Activated T-cell treated with anti-CD3 and anti-CD28 coated beads for 48 hours (primary cell): ENCODE data around the gene MYBL2.
"Not testable (repeated sequence)": the region's sequence is repeated elsewhere in the genome, so short reads cannot be mapped to it uniquely, and the experiment has no call there.

ENCODE experiments used
- DNase-seq: peaks from one replicate; pipeline ENCODE4 v3.0.0-alpha.2; 2020; ENCODE audit warnings: low read depth

MYBL2 gene

DNA sequence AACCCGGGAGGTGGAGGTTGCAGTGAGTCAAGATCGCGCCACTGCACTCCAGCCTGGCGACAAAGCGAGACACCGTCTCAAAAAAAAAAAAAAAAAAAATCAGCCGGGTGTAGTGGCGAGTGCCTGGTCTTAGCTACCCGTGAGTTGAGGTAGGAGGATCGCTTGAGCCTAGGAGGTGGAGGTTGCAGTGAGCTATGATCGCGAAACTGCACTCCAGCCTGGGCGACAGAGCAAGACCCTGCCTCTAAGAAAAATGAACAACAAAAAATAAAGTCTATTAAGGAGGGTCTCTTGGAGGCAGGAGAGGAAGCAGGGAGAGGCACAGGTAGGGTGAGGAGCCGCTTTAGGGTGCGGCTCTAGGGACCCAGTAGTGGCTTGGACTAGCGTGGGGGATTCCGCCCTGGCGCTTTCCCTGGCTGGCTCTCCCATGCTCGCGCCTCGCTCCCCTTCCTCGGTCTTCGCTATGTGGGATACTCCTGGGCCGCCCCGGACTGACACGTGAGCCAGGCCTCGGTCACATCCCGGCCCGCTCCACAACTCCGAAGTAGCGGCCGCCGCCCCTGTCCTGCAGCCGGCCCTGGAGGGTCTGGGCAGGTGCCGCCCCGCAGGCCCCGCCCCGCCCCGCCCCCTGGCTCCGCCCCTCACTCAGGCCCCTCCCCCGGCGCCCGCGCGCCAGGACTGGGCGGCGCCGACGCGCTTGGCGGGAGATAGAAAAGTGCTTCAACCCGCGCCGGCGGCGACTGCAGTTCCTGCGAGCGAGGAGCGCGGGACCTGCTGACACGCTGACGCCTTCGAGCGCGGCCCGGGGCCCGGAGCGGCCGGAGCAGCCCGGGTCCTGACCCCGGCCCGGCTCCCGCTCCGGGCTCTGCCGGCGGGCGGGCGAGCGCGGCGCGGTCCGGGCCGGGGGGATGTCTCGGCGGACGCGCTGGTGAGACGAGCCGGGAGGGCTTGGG lies at the start of gene MYBL2:
Gene MYBL2 (plus strand): TSS at position 739 of the 953 bp plus-strand sequence. CDS start 170 bp downstream, at position 909.
- DNase-seq, result peak; percentile 71

DNA sequence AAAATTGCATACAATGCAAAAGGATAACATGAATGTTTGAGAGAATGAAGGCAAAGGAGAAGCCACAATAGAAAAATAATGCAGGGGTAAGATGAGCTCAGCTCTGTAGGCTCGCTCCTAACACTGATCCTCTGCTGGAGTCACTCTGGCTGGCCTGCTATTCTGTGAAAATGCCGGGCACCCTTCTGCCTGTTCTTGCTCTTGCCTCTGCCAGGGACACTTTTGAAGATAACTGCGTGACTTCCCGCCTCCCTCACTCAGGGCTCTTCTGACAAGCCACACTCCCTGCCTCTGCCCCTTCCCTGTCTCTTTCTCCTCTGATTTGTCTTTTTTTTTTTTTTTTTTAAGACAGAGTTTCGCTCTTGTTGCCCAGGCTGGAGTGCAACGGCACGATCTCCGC lies 35.3 kb upstream of the MYBL2 start:
- no peak for DNase-seq

- DNase-seq, result no peak
Observed at GRCh38 chr20:43636429-43636828, 30.5 kb upstream of the MYBL2 start.

GRCh38 chr20:43642548-43642947 lies 24.4 kb upstream of the MYBL2 start:
- DNase-seq, result no peak

- DNase-seq, result no peak
Observed at GRCh38 chr20:43650997-43651525, 15.9 kb upstream of the MYBL2 start.

DNA sequence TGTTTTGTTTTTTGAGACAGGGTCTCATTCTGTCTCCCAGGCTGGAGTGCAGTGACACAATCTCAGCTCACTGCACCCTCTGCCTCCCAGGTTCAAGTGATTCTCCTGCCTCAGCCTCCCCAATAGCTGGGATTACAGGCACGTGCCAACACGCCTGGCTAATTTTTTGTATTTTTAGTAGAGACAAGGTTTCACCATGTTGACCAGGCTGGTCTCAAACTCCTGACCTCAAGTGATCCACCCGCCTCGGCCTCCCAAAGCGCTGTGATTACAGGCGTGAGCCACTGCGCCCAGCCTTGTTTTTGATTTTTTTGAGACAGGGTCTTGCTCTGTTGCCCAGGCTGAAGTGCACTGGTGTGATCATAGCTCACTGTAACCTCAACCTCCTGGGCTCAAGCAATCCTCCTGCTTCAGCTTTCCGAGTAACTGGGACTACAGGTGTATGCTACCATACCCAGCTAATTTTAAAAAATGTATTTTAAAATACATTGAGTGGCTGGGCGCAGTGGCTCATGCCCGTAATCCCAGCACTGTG lies 15.2 kb upstream of the MYBL2 start:
- DNase-seq, result not testable (repeated sequence)

GRCh38 chr20:43653966-43654365 lies 12.9 kb upstream of the MYBL2 start:
- no peak for DNase-seq

DNA sequence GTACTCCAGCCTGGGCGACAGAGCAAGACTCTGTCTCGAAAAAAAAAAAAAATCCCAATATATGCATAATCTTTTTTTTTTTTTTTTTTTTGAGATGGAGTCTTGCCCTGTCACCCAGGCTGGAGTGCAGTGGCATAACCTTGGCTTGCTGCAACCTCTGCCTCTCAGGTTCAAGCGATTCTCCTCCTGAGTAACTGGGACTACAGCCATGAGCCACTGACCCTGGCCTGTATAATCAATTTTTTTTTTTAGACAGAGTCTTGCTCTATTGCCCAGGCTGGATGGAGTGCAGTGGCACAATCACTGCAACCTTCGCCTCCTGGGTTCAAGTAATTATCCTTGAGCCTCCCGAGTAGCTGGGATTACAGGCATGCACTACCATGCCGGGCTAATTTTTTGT lies 11.7 kb upstream of the MYBL2 start:
- DNase-seq, result not testable (repeated sequence)

DNA sequence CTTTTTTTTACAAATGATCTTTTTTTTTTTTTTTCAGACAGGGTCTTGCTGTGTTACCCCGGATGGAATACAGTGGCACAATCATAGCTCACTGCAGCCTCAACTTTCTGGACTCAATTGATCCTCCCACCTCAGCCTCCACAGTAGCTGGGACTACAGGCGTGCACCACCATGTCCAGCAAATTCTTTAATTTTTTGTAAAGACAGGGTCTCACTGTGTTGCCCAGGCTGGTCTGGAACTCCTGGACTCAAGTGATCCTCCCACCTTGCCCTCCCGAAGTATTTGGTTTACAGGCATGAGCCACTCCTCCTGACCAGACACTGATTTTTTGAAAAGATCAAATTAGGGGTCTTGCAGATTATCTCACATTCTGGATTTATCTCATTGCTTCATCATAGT lies 11.0 kb upstream of the MYBL2 start:
- no peak for DNase-seq

- DNase-seq, result peak; percentile 55
Observed at GRCh38 chr20:43658069-43658722, 8.7 kb upstream of the MYBL2 start.

DNA sequence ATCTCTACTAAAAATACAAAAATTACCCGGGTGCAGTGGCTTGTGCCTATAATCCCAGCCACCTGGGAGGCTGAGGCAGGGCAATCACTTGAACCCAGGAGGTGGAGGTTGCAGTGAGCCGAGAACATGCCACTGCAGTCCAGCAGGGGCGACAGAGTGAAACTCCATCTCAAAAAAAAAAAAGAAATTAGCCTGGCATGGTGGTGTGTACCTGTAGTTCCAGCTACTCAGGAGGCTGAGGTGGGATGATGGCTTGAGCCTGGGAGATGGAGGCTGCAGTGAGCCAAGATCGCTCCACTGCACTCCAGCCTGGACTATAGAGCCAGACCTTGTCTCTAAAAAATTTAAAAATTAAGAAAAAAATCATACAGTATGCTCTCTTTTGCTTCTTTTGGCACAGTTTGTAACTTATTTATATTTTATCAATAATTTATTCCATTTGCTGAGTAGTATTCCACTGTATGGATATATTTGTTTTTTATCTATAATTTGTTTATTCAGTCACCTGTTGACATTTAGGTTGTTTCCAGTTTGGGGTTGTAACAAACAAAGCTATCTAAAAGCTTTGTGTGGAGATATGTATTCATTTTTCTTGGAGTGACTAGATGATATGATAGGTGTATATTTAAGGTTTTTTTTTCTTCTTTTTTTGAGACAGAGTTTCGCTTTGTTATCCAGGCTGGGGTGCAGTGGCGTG lies 8.0 kb upstream of the MYBL2 start:
- no peak for DNase-seq

DNA sequence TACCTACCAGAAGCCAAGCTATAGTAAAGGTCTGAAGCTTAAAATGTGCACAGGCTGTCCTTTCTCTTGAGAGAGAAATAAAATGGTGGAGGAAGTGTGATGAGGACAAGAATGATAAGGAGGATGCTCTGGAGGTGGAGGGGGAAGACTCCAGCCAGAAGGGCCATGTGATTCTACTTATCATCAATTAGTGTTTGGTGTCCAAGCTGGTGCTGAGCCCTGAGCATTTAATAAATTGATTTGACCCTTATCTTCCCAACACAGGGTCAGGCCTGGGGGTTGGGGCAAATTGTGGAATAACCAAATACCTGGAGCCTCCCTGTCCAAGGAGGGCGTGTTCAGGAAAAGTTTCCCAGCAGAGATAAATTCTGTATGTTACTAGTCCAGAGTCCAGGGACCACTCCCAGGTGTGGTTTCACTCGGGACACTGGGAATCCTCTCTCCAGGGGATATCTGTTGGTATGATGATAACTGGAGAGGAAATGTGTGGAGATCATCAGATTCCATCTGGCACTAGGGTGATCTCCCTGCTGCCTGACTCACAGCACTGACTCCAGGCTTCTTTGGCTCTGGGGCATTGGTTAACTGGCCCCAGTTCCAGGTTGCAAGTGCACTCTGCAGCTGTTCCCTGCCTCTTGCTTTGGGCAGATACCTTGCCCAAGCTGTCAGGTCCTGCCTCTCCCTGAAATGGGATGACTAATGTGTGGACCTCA lies 3.8 kb upstream of the MYBL2 start:
- DNase-seq, result no peak

GRCh38 chr20:43665466-43666176 lies 1.3 kb upstream of the MYBL2 start:
- no peak for DNase-seq

- DNase-seq, result peak; percentile 25
Observed at GRCh38 chr20:43667341-43668132, 623 bp downstream of the MYBL2 start.

DNA sequence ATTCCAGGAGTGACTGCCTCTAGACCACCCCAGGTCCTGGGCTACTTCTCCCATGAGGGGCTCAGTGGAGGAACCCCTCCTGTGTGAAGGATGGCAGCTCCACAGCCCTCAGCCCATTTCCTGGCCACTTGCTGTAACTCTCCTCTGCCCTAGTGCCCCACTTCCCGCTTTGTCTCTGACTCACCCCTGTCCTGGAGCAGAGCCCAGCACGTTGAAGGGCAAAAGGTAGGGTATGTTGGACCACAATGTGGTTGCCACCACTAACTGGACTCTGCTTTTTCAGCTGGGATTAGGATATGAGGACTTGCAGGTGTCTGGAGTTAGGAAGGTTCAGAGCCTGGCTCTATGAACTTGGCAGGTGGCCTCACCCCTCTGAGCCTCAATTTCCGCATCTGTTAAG lies 2.4 kb downstream of the MYBL2 start:
- DNase-seq, result no peak

- no peak for DNase-seq
Observed at GRCh38 chr20:43670423-43670822, 3.5 kb downstream of the MYBL2 start.

GRCh38 chr20:43676368-43676767 lies 9.5 kb downstream of the MYBL2 start:
- no peak for DNase-seq

DNA sequence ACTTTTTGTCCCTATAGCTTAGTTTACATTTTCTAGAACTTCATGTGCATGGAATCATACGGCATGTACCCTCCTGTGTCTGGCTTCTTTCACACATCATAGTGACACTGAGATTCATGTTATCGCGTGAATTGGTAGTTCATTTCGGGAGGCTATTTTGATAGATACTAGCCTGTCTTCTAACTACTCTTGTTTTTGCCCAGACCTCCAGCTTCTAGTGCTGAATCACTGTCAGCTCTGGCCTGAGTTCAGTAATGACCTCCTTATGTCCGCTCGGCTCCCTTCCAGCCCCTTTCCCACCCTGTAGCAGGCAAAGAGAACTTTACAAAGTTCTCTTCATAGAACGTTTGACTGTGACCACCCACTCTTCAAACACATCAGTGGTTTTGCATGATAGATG lies 14.1 kb downstream of the MYBL2 start:
- DNase-seq, result no peak

DNA sequence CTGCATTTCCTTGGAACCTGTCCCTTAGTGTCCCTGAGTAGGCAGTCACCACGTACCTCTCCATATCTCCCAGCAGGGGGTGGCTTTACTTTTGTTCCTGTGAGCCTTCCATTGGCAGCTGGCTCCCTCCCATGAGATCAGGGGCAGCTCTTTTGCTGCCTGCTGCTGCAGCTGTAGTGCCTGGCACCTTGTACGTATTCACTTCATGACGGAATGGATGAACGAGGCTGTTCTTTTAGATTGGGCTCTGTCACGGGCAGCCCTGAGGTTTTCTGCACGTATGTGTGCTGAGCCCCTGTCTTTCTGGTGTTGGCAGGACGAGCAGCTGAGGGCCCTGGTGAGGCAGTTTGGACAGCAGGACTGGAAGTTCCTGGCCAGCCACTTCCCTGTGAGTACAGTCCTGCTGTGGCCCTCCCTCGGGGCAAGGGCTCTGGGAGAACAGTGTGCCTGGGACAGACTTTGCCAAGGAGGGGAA lies 14.6 kb downstream of the MYBL2 start:
- DNase-seq, result no peak

DNA sequence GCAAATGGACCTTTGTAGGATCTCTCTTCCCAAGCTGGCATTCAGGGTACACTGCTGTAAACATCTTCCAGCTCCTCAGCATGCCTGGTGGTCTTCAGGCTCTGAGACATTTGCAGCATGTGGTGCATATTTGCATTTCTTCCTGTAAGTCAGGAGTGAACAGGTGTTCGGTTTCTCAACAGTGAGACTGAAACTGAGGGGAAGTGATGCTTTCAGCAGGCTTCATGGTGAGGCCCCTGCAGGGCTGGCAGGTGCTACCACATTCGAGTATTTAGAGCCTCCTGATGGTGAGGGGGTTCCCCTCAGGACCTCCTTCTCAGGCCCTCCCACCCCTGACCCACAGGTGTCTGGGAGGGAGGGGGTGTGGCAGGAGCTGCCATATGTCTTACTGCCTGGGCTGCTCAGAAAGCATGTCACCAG lies 15.1 kb downstream of the MYBL2 start:
- DNase-seq, result no peak
